GM10847 (cell line): ENCODE data around the gene CSGALNACT2.

Experiments used
- POLR2A ChIP-seq: IDR thresholded peaks from 2 replicates; pipeline ENCODE4 v1.6.1; 2011; ENCODE audit not compliant: insufficient read length; ENCODE audit errors: extremely low read depth

CSGALNACT2 gene

DNA sequence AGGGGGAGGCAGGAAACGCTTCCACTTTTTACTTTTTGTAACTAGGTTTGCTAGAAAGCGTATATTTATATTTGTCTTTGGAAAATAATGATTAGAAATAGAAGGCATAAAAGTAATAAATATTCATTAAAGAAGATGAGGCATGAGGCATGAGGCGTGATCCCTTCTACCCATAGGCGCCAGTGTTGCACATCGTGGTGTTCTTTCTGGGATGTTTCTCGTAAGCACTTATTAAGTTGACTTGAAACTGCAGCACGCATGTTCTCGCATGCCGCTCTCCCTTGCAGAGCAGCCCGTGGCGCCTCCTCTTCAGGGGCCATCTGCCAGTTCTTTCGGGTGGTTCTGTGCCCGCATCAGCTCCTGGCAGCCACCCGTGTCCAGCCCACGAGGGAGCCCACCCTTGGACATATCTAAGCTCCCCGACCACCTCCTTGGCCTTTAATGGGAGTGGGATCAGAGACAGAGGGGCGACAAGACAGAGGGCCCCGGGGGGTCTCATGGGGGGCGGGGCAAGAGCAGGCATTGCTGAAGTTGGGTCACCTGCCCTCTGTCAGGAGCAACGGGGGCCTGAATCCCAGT lies 28.5 kb upstream of the CSGALNACT2 start:
- TF ChIP-seq POLR2A = no peak

GRCh38 chr10:43110338-43111071 lies 27.7 kb upstream of the CSGALNACT2 start:
- TF ChIP-seq POLR2A = no peak

DNA sequence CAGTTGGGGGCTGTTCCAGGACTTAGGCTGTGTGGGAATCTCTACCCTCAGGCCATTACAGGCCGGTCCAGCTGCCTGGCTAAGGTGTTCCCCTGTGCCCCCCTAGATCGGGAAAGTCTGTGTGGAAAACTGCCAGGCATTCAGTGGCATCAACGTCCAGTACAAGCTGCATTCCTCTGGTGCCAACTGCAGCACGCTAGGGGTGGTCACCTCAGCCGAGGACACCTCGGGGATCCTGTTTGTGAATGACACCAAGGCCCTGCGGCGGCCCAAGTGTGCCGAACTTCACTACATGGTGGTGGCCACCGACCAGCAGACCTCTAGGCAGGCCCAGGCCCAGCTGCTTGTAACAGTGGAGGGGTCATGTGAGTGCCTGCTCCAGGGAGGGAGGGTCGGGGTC lies 27.1 kb upstream of the CSGALNACT2 start:
- TF ChIP-seq POLR2A = no peak

- TF ChIP-seq POLR2A = no peak
Measured at GRCh38 chr10:43111921-43112607, 26.2 kb upstream of the CSGALNACT2 start.

DNA sequence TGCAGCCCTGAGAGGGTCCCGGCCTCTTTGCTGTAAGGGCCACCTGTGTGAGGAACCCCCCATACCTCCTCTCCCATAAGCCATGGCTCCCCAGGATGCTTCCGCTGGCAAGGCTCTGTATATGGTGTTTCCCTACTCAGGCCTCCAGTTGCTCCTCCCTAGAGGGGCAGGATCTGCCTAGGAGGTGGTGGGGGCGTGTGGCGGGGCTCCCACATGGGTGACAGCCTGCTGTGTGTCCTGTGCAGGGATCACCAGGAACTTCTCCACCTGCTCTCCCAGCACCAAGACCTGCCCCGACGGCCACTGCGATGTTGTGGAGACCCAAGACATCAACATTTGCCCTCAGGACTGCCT lies 25.7 kb upstream of the CSGALNACT2 start:
- no peak for TF ChIP-seq POLR2A

DNA sequence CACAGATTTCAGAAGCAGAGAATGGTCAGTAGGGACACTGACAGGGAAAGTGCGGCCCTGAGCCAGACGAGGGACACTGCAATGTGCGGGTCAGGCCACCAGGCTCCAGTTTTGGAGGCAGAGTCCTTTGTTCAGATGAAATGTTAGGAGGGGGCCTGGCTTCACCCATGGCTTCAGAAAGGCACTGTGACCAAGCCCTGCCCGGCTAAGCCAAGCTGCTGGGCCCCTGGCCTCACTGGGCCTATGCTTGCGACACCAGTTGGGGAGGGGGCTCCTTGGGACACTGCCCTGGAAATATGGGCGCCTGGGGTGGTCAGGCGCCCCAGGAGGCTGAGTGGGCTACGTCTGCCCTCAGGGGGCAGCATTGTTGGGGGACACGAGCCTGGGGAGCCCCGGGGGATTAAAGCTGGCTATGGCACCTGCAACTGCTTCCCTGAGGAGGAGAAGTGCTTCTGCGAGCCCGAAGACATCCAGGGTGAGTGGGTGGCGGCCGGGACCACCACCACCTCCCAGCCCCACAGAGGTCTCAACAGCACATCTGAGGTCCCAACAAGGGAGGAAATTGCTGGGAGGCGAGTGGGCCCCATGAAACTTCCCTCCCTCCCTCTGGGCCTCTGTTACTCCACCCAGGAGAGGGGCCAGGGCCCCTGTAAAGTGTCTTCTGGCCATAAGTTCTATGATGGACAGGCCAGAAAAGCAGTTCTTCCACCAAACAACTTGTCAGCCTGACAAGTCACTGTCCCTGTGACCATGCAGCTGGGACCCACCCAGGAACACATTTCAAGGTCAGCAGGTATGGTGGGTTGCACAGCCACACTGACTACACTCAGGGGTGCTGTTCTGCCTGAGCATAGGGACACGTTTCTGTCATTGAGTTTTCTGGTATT lies 24.8 kb upstream of the CSGALNACT2 start:
- no peak for TF ChIP-seq POLR2A

DNA sequence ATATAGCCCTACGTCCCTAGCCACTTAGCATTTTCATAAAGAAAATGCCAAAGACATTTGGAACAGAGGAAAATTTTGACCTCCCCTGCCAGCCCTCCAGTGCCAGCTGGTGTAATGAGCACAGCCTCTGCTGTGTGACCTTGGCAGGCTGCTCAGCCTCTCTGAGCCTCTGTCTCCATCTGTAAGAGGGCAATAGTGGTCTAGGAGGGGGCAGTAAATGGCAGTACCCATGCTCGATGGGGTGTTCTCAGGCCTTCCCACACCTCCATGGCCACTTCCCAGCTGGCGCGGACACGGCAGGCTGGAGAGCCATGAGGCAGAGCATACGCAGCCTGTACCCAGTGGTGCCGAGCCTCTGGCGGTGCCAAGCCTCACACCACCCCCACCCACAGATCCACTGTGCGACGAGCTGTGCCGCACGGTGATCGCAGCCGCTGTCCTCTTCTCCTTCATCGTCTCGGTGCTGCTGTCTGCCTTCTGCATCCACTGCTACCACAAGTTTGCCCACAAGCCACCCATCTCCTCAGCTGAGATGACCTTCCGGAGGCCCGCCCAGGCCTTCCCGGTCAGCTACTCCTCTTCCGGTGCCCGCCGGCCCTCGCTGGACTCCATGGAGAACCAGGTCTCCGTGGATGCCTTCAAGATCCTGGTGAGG lies 24.0 kb upstream of the CSGALNACT2 start:
- TF ChIP-seq POLR2A = no peak

DNA sequence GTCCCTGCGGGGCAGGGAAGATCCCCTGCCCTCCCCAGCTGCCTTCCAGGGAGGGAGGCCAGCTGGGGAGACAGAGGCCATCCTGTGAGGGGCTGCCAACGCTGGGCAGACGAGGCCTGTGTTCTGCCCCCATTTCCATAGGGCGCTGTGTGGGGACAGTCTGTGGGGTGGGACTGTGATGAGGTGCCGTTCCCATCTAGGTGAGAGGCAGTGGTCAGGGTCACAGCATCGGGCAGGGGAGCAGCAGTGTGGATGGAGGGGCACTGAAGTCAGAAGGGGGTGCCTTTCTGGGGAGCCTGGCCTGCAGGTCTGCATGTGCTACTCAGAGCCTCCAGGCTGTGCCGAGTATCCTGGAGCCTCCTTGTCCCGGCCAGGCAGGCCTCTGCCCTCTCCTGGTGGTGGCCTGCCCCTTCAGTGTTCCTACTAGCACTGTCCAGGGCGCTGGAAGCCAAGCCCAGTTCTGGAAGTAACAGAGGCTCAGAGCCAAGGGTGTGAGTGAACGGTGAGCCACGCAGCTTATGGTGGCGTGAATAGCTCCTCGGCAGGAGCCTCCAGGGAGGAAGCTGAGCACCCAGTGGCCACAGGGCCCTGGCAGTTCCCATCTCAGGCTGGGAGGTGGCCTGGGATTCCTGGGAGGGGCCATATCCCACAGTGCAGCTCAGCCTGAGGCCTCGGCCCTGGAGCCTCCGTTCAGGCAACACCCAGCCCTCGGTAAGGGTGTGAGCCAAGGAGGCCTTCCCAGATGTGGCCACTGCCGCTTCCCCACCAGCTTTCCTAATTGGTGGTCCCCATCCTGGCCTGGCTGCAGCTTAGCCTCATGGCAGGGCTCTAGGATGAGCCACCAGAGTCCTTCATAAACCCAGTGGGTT lies 23.3 kb upstream of the CSGALNACT2 start:
- TF ChIP-seq POLR2A = no peak

- no peak for TF ChIP-seq POLR2A
Measured at GRCh38 chr10:43115881-43116595, 22.2 kb upstream of the CSGALNACT2 start.

DNA sequence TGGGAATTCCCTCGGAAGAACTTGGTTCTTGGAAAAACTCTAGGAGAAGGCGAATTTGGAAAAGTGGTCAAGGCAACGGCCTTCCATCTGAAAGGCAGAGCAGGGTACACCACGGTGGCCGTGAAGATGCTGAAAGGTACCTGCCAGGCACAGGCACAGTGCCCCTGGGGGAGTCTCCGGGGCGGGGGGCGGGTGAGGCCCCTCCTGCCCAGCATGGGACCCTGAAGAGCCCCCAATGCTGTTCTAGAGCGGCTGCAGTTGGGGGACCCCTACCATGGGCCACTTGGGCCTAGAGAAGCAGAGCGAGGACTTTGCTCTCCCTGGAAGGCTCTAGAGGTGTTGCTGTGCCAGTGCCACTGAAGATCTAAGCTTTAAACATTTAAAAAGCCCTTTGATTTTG lies 21.6 kb upstream of the CSGALNACT2 start:
- TF ChIP-seq POLR2A = no peak

- no peak for TF ChIP-seq POLR2A
Measured at GRCh38 chr10:43117031-43117776, 21.0 kb upstream of the CSGALNACT2 start.

- no peak for TF ChIP-seq POLR2A
Measured at GRCh38 chr10:43117777-43118583, 20.3 kb upstream of the CSGALNACT2 start.
